ENCODE measurements around the gene GNPTG.

The GNPTG gene

GRCh38 chr16:1335211-1335971 lies 16.3 kb upstream of the GNPTG start:
- no peak for DNase-seq

- DNase-seq: no peak
Measured at GRCh38 chr16:1335996-1336395, 15.7 kb upstream of the GNPTG start.

GRCh38 chr16:1336619-1337018 lies 15.1 kb upstream of the GNPTG start:
- no peak for DNase-seq

- DNase-seq: no peak
Measured at GRCh38 chr16:1337486-1337885, 14.2 kb upstream of the GNPTG start.

GRCh38 chr16:1338119-1338730 lies 13.5 kb upstream of the GNPTG start:
- DNase-seq: no peak

GRCh38 chr16:1338855-1339675 lies 12.7 kb upstream of the GNPTG start:
- DNase-seq: no peak

- DNase-seq: no peak
Measured at GRCh38 chr16:1340730-1341494, 10.8 kb upstream of the GNPTG start.

- DNase-seq: no peak
Measured at GRCh38 chr16:1341495-1342420, 10.0 kb upstream of the GNPTG start.

GRCh38 chr16:1342526-1343427 lies 9.0 kb upstream of the GNPTG start:
- peak; percentile 18 for DNase-seq

- DNase-seq: no peak
Measured at GRCh38 chr16:1343428-1344242, 8.1 kb upstream of the GNPTG start.

- no peak for DNase-seq
Measured at GRCh38 chr16:1344499-1344898, 7.2 kb upstream of the GNPTG start.

- no peak for DNase-seq
Measured at GRCh38 chr16:1345087-1345486, 6.6 kb upstream of the GNPTG start.

- no peak for DNase-seq
Measured at GRCh38 chr16:1345651-1346421, 5.9 kb upstream of the GNPTG start.

- DNase-seq: no peak
Measured at GRCh38 chr16:1346422-1347285, 5.1 kb upstream of the GNPTG start.

GRCh38 chr16:1347286-1347855 lies 4.4 kb upstream of the GNPTG start:
- DNase-seq: no peak

GRCh38 chr16:1347962-1348361 lies 3.8 kb upstream of the GNPTG start:
- no peak for DNase-seq

- DNase-seq: no peak
Measured at GRCh38 chr16:1348441-1348840, 3.3 kb upstream of the GNPTG start.

- no peak for DNase-seq
Measured at GRCh38 chr16:1348926-1349325, 2.8 kb upstream of the GNPTG start.

All from KG1 (cell line).